Measurements from ENCODE around the gene ARMC2. TPM values are rescaled to one million over a fixed set of nuclear protein-coding genes. Genes with fewer than 3 reads are reported as not detected.
A peak's percentile ranks its signal among the peaks of the same experiment; 100 is the strongest.
"Not testable (repeated sequence)": the region's sequence is repeated elsewhere in the genome, so short reads cannot be mapped to it uniquely, and the experiment has no call there.

The ARMC2 gene
- total and polyA plus RNA-seq, 4 donors, result 5.3 to 20.7 (median 8.9) TPM

GRCh38 chr6:108961985-108962384 lies 113.8 kb downstream of the ARMC2 start:
- Histone ChIP-seq H3K27me3 (ENCODE audit: control insufficient read depth in 1 of 2, insufficient read depth in 2 of 2, low read length in 1 of 2) (no peaks in the 10 kb centered on the region), H3K27ac (ENCODE audit: low read depth in 1 of 2, low read length in 2 of 2) (no peak overlapping the region), H3K9me3 (ENCODE audit: control insufficient read depth, low read length) (no peaks in the 10 kb centered on the region), H3K4me3 (ENCODE audit: low read length in 2 of 2) (no peak overlapping the region), H3K4me1 (ENCODE audit: control insufficient read depth in 1 of 2, insufficient read depth in 2 of 2, low read length in 2 of 2) (no peaks in the 10 kb centered on the region), H3K36me3 (ENCODE audit: control insufficient read depth in 1 of 2, insufficient read depth in 2 of 2, low read length in 1 of 2) (no peaks in the 10 kb centered on the region)
- 32 to 51% methylated on average over 6 of the region's 6 CpGs for whole genome bisulfite sequencing, 2 donors
- DNase-seq (no peak), ATAC-seq (ENCODE audit: low FRiP score) (no peak)
- intact Hi-C loops (cut with DNase I), result no loop called here

GRCh38 chr6:108966251-108966650 lies 118.0 kb downstream of the ARMC2 start:
- H3K4me3 ChIP-seq (ENCODE audit: low read length in 2 of 2), result no peak overlapping the region
- no peaks in the 10 kb centered on the region for H3K9me3 ChIP-seq (ENCODE audit: control insufficient read depth, low read length)
- no peaks in the 10 kb centered on the region for H3K27me3 ChIP-seq (ENCODE audit: control insufficient read depth in 1 of 2, insufficient read depth in 2 of 2, low read length in 1 of 2)
- H3K36me3 ChIP-seq (ENCODE audit: control insufficient read depth in 1 of 2, insufficient read depth in 2 of 2, low read length in 1 of 2), result peaks cover 0 to 2% of the 10 kb centered on the region in 2 donors
- no peak overlapping the region for H3K27ac ChIP-seq (ENCODE audit: low read depth in 1 of 2, low read length in 2 of 2)
- intact Hi-C loops (cut with DNase I), result no loop called here
- WGBS, 2 donors, result 94 to 96% methylated on average over 5 of the region's 5 CpGs
- ATAC-seq (ENCODE audit: low FRiP score) (no peak), DNase-seq (no peak)
- H3K4me1 ChIP-seq (ENCODE audit: control insufficient read depth in 1 of 2, insufficient read depth in 2 of 2, low read length in 2 of 2), result no peaks in the 10 kb centered on the region

- ATAC-seq (ENCODE audit: low FRiP score), result peak; percentile 39
- no peaks in the 10 kb centered on the region for H3K9me3 ChIP-seq (ENCODE audit: control insufficient read depth, low read length)
- no peak overlapping the region for H3K4me3 ChIP-seq (ENCODE audit: low read length in 2 of 2)
- no peak overlapping the region for H3K27ac ChIP-seq (ENCODE audit: low read depth in 1 of 2, low read length in 2 of 2)
- intact Hi-C loops (cut with DNase I), result no loop called here
- no peaks in the 10 kb centered on the region for H3K27me3 ChIP-seq (ENCODE audit: control insufficient read depth in 1 of 2, insufficient read depth in 2 of 2, low read length in 1 of 2)
- no peaks in the 10 kb centered on the region for H3K4me1 ChIP-seq (ENCODE audit: control insufficient read depth in 1 of 2, insufficient read depth in 2 of 2, low read length in 2 of 2)
- DNase-seq, result peak in 1 of 2 donors; percentile 75
- peaks cover 0 to 2% of the 10 kb centered on the region in 2 donors for H3K36me3 ChIP-seq (ENCODE audit: control insufficient read depth in 1 of 2, insufficient read depth in 2 of 2, low read length in 1 of 2)
- WGBS, 2 donors, result 47 to 50% methylated on average over 12 of the region's 12 CpGs
Observed at GRCh38 chr6:108966855-108967755, 118.9 kb downstream of the ARMC2 start.

GRCh38 chr6:108968325-108969316 lies 120.4 kb downstream of the ARMC2 start:
- peaks cover 0 to 2% of the 10 kb centered on the region in 2 donors for H3K36me3 ChIP-seq (ENCODE audit: control insufficient read depth in 1 of 2, insufficient read depth in 2 of 2, low read length in 1 of 2)
- ATAC-seq (ENCODE audit: low FRiP score) (no peak), DNase-seq (no peak)
- intact Hi-C loops (cut with DNase I), result no loop called here
- no peaks in the 10 kb centered on the region for H3K27me3 ChIP-seq (ENCODE audit: control insufficient read depth in 1 of 2, insufficient read depth in 2 of 2, low read length in 1 of 2)
- H3K4me3 ChIP-seq (ENCODE audit: low read length in 2 of 2), result no peak overlapping the region
- WGBS, 2 donors, result 88 to 89% methylated on average over 14 of the region's 14 CpGs
- no peaks in the 10 kb centered on the region for H3K9me3 ChIP-seq (ENCODE audit: control insufficient read depth, low read length)
- H3K4me1 ChIP-seq (ENCODE audit: control insufficient read depth in 1 of 2, insufficient read depth in 2 of 2, low read length in 2 of 2), result no peaks in the 10 kb centered on the region
- H3K27ac ChIP-seq (ENCODE audit: low read depth in 1 of 2, low read length in 2 of 2), result no peak overlapping the region

- no peak overlapping the region for H3K27ac ChIP-seq (ENCODE audit: low read depth in 1 of 2, low read length in 2 of 2)
- no peak overlapping the region for H3K4me3 ChIP-seq (ENCODE audit: low read length in 2 of 2)
- peaks cover 0 to 2% of the 10 kb centered on the region in 2 donors for H3K36me3 ChIP-seq (ENCODE audit: control insufficient read depth in 1 of 2, insufficient read depth in 2 of 2, low read length in 1 of 2)
- DNase-seq (no peak), ATAC-seq (ENCODE audit: low FRiP score) (no peak)
- WGBS, 2 donors, result 94 to 95% methylated on average over 2 of the region's 2 CpGs
- intact Hi-C loops (cut with DNase I), result no loop called here
- H3K27me3 ChIP-seq (ENCODE audit: control insufficient read depth in 1 of 2, insufficient read depth in 2 of 2, low read length in 1 of 2), result no peaks in the 10 kb centered on the region
- H3K9me3 ChIP-seq (ENCODE audit: control insufficient read depth, low read length), result no peaks in the 10 kb centered on the region
- no peaks in the 10 kb centered on the region for H3K4me1 ChIP-seq (ENCODE audit: control insufficient read depth in 1 of 2, insufficient read depth in 2 of 2, low read length in 2 of 2)
Observed at GRCh38 chr6:108969776-108970175, 121.6 kb downstream of the ARMC2 start.

GRCh38 chr6:108974201-108974600 lies 126.0 kb downstream of the ARMC2 start:
- H3K36me3 ChIP-seq (ENCODE audit: control insufficient read depth in 1 of 2, insufficient read depth in 2 of 2, low read length in 1 of 2), result no peaks in the 10 kb centered on the region
- DNase-seq (no peak), ATAC-seq (ENCODE audit: low FRiP score) (no peak)
- no peaks in the 10 kb centered on the region for H3K4me1 ChIP-seq (ENCODE audit: control insufficient read depth in 1 of 2, insufficient read depth in 2 of 2, low read length in 2 of 2)
- H3K27ac ChIP-seq (ENCODE audit: low read depth in 1 of 2, low read length in 2 of 2), result no peak overlapping the region
- no peak overlapping the region for H3K4me3 ChIP-seq (ENCODE audit: low read length in 2 of 2)
- H3K9me3 ChIP-seq (ENCODE audit: control insufficient read depth, low read length), result no peaks in the 10 kb centered on the region
- intact Hi-C loops (cut with DNase I), result no loop called here
- H3K27me3 ChIP-seq (ENCODE audit: control insufficient read depth in 1 of 2, insufficient read depth in 2 of 2, low read length in 1 of 2), result no peaks in the 10 kb centered on the region
- 98 to 100% methylated on average over 1 of the region's 1 CpG for WGBS, 2 donors

- H3K36me3 ChIP-seq (ENCODE audit: control insufficient read depth in 1 of 2, insufficient read depth in 2 of 2, low read length in 1 of 2); DNase-seq; ATAC-seq (ENCODE audit: low FRiP score); H3K4me1 ChIP-seq (ENCODE audit: control insufficient read depth in 1 of 2, insufficient read depth in 2 of 2, low read length in 2 of 2); intact Hi-C loops (cut with DNase I); H3K27me3 ChIP-seq (ENCODE audit: control insufficient read depth in 1 of 2, insufficient read depth in 2 of 2, low read length in 1 of 2); H3K27ac ChIP-seq (ENCODE audit: low read depth in 1 of 2, low read length in 2 of 2); H3K4me3 ChIP-seq (ENCODE audit: low read length in 2 of 2); H3K9me3 ChIP-seq (ENCODE audit: control insufficient read depth, low read length): not testable (repeated sequence)
- 92 to 98% methylated on average over 1 of the region's 1 CpG for WGBS, 2 donors
Observed at GRCh38 chr6:108978638-108979037, 130.4 kb downstream of the ARMC2 start.

GRCh38 chr6:108982154-108983113 lies 134.2 kb downstream of the ARMC2 start:
- intact Hi-C loops (cut with DNase I), result no loop called here

More at GRCh38 chr6:108982154-108983113, 134.2 kb downstream of the ARMC2 start:
- no peak overlapping the region for H3K4me3 ChIP-seq (ENCODE audit: low read length in 2 of 2)
- DNase-seq (no peak), ATAC-seq (ENCODE audit: low FRiP score) (no peak)
- H3K9me3 ChIP-seq (ENCODE audit: control insufficient read depth, low read length), result no peaks in the 10 kb centered on the region
- no peaks in the 10 kb centered on the region for H3K27me3 ChIP-seq (ENCODE audit: control insufficient read depth in 1 of 2, insufficient read depth in 2 of 2, low read length in 1 of 2)
- peaks cover 0 to 1% of the 10 kb centered on the region in 2 donors for H3K36me3 ChIP-seq (ENCODE audit: control insufficient read depth in 1 of 2, insufficient read depth in 2 of 2, low read length in 1 of 2)
- WGBS, 2 donors, result 86 to 92% methylated on average over 10 of the region's 10 CpGs
- H3K4me1 ChIP-seq (ENCODE audit: control insufficient read depth in 1 of 2, insufficient read depth in 2 of 2, low read length in 2 of 2), result no peaks in the 10 kb centered on the region
- H3K27ac ChIP-seq (ENCODE audit: low read depth in 1 of 2, low read length in 2 of 2), result no peak overlapping the region
